Measurements from ENCODE around the gene HECW1. TPM values are rescaled to one million over a fixed set of nuclear protein-coding genes. Genes with fewer than 3 reads are reported as not detected.

Gene HECW1
- total and polyA plus RNA-seq, 2 of the 13 experiments (the other 11 are each of a cell fraction or from before 2014, with no cell fraction given), result not detected

DNA sequence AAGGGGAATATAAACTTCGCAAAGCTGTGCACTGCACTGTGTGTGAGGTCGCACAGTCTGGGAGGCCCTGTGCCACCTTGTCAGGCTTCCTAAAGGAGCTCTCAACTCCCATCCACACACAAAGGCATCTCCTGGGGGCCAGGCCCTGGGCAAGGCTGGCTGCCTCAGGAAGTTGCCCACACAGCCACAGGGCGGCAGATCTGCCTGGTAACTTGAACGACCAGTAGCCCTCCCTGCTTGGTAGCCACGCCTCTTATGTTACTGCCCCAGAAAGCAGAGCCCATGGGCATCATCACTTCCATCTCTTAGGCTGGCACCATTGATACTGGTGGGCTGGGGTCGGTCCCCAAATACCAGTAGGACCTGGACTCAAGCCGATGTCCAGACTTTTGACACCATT, 82.8 kb downstream of the HECW1 start:
- H3K4me3 ChIP-seq (replicated peaks in 1 of 3; ENCODE audit: insufficient read depth in 1 of 3, low read depth in 2 of 3, low read length in 3 of 3), result no peak overlapping the region
- no peaks in the 10 kb centered on the region for H3K4me1 ChIP-seq (ENCODE audit: insufficient read depth, low read length)
- no peaks in the 10 kb centered on the region for H3K79me2 ChIP-seq (ENCODE audit: insufficient read depth, low read length)
- H3K4me2 ChIP-seq (ENCODE audit: low read depth, low read length), result no peak overlapping the region
- in situ Hi-C loops (cut with HindIII; ENCODE audit: extremely low pct_ligation_motif_present, low pct_unique_long_range_greater_than_20kb) (no loop called here), intact Hi-C loops (cut with micrococcal nuclease; ENCODE audit: unreplicated experiment) (no loop called here)
- H3K36me3 ChIP-seq (replicated peaks in 1 of 2; ENCODE audit: control insufficient read depth in 1 of 2, insufficient read depth in 2 of 2, low read length in 2 of 2), result no peaks in the 10 kb centered on the region
- H3K27ac ChIP-seq (ENCODE audit: extremely low read length, insufficient read depth, low read length), result no peak overlapping the region
- POLR2A ChIA-PET, result no interaction called here
- no peak overlapping the region for H2AFZ ChIP-seq (ENCODE audit: low read length)
- CTCF ChIA-PET (ENCODE audit: low intra/inter-chr PET ratio, low total read pairs), result no interaction called here
- DNase-seq (ENCODE audit: low spot score) (no peak), ATAC-seq (no peak), FAIRE-seq (no peak)
- no peaks in the 10 kb centered on the region for H3K9me3 ChIP-seq (ENCODE audit: low read length)
- H4K20me1 ChIP-seq (ENCODE audit: insufficient read depth, low read length), result no peaks in the 10 kb centered on the region
- H3K27me3 ChIP-seq (ENCODE audit: control insufficient read depth in 1 of 2, insufficient read depth in 2 of 2, low read length in 2 of 2), result peaks cover 1 to 15% of the 10 kb centered on the region in 2 experiments; a peak in 4 of 5 replicates
- TF ChIP-seq, protein P1, sequence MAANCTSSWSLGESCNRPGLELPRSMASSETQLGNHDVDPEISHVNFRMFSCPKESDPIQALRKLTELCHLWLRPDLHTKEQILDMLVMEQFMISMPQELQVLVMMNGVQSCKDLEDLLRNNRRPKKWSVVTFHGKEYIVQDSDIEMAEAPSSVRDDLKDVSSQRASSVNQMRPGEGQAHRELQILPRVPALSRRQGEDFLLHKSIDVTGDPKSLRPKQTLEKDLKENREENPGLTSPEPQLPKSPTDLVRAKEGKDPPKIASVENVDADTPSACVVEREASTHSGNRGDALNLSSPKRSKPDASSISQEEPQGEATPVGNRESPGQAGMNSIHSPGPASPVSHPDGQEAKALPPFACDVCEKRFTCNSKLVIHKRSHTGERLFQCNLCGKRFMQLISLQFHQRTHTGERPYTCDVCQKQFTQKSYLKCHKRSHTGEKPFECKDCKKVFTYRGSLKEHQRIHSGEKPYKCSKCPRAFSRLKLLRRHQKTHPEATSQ (CRISPR knock-in tag; IDR thresholded peaks at IDR 0.05; ENCODE audit: borderline replicate concordance), result no peak
- TF ChIP-seq, protein P2, sequence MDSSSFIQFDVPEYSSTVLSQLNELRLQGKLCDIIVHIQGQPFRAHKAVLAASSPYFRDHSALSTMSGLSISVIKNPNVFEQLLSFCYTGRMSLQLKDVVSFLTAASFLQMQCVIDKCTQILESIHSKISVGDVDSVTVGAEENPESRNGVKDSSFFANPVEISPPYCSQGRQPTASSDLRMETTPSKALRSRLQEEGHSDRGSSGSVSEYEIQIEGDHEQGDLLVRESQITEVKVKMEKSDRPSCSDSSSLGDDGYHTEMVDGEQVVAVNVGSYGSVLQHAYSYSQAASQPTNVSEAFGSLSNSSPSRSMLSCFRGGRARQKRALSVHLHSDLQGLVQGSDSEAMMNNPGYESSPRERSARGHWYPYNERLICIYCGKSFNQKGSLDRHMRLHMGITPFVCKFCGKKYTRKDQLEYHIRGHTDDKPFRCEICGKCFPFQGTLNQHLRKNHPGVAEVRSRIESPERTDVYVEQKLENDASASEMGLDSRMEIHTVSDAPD (CRISPR knock-in tag; IDR thresholded peaks at IDR 0.05), result no peak
- BruUV-seq (replicated peaks), result no TSS peak
- 46% methylated on average over 4 of the region's 7 CpGs for WGBS (ENCODE audit: low lambda C conversion rate)
- no peak overlapping the region for H3K9ac ChIP-seq (ENCODE audit: insufficient read depth, low read depth, low read length)

DNA sequence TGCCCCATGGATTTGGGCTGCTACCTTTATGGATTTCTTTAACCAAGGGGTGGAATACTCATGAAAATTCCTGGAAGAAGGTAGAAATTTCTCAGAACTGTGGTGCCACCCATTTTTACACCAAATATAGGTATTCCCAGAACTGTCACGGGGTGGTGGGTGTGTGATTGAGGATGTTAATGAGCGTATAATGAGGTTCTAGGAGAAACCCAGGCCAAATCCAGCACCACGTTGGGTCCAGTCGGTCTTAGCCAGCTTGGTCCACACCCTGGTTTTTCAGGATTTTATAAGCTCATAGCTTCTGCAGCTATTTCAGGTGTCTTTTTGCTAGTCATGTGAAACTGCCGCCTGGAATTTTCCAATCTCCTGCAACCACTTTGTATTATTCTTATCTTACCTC, 83.3 kb downstream of the HECW1 start:
- CTCF ChIA-PET (ENCODE audit: low intra/inter-chr PET ratio, low total read pairs), result no interaction called here
- no peak for TF ChIP-seq ZNF703 (CRISPR knock-in tag; IDR thresholded peaks at IDR 0.05; ENCODE audit: borderline replicate concordance)
- TF ChIP-seq, protein P3, sequence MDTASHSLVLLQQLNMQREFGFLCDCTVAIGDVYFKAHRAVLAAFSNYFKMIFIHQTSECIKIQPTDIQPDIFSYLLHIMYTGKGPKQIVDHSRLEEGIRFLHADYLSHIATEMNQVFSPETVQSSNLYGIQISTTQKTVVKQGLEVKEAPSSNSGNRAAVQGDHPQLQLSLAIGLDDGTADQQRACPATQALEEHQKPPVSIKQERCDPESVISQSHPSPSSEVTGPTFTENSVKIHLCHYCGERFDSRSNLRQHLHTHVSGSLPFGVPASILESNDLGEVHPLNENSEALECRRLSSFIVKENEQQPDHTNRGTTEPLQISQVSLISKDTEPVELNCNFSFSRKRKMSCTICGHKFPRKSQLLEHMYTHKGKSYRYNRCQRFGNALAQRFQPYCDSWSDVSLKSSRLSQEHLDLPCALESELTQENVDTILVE (CRISPR knock-in tag; IDR thresholded peaks at IDR 0.05), result no peak
- TF ChIP-seq HNRNPL (IDR thresholded peaks at IDR 0.05; ENCODE audit: low read depth, low read length), result no peak
- TF ChIP-seq ZNF772 (CRISPR knock-in tag; IDR thresholded peaks at IDR 0.05), result no peak
- no peak for TF ChIP-seq STAT5B (CRISPR knock-in tag; IDR thresholded peaks at IDR 0.05)
- no peak for TF ChIP-seq ZBTB7A (CRISPR knock-in tag; IDR thresholded peaks at IDR 0.05)
- no peak for TF ChIP-seq KDM4B (CRISPR knock-in tag; IDR thresholded peaks at IDR 0.05)
- TF ChIP-seq, protein P4, sequence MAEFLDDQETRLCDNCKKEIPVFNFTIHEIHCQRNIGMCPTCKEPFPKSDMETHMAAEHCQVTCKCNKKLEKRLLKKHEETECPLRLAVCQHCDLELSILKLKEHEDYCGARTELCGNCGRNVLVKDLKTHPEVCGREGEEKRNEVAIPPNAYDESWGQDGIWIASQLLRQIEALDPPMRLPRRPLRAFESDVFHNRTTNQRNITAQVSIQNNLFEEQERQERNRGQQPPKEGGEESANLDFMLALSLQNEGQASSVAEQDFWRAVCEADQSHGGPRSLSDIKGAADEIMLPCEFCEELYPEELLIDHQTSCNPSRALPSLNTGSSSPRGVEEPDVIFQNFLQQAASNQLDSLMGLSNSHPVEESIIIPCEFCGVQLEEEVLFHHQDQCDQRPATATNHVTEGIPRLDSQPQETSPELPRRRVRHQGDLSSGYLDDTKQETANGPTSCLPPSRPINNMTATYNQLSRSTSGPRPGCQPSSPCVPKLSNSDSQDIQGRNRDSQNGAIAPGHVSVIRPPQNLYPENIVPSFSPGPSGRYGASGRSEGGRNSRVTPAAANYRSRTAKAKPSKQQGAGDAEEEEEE (CRISPR knock-in tag; IDR thresholded peaks at IDR 0.05; ENCODE audit: borderline replicate concordance), result no peak
- TF ChIP-seq PITX1 (CRISPR knock-in tag; IDR thresholded peaks at IDR 0.05), result no peak
- no peak for TF ChIP-seq ARNT2 (CRISPR knock-in tag; IDR thresholded peaks at IDR 0.05; ENCODE audit: low read depth)
- no peak for TF ChIP-seq ZNF124 (CRISPR knock-in tag; IDR thresholded peaks at IDR 0.05)
- no peak for TF ChIP-seq KLF13 (CRISPR knock-in tag; IDR thresholded peaks at IDR 0.05)

More for the DNA sequence above, 83.3 kb downstream of the HECW1 start:
- FAIRE-seq (no peak), ATAC-seq (no peak), DNase-seq (ENCODE audit: low spot score) (no peak)
- Histone ChIP-seq H3K4me2 (ENCODE audit: low read depth, low read length) (no peak overlapping the region), H3K9ac (ENCODE audit: insufficient read depth, low read depth, low read length) (no peak overlapping the region), H4K20me1 (ENCODE audit: insufficient read depth, low read length) (no peaks in the 10 kb centered on the region), H3K4me1 (ENCODE audit: insufficient read depth, low read length) (no peaks in the 10 kb centered on the region), H3K9me3 (ENCODE audit: low read length) (no peaks in the 10 kb centered on the region), H3K79me2 (ENCODE audit: insufficient read depth, low read length) (no peaks in the 10 kb centered on the region), H3K4me3 (replicated peaks in 1 of 3; ENCODE audit: insufficient read depth in 1 of 3, low read depth in 2 of 3, low read length in 3 of 3) (no peak overlapping the region), H2AFZ (ENCODE audit: low read length) (no peak overlapping the region), H3K27ac (ENCODE audit: extremely low read length, insufficient read depth, low read length) (no peak overlapping the region), H3K27me3 (ENCODE audit: control insufficient read depth in 1 of 2, insufficient read depth in 2 of 2, low read length in 2 of 2) (peaks cover 1 to 19% of the 10 kb centered on the region in 2 experiments; a peak in 4 of 5 replicates), H3K36me3 (replicated peaks in 1 of 2; ENCODE audit: control insufficient read depth in 1 of 2, insufficient read depth in 2 of 2, low read length in 2 of 2) (no peaks in the 10 kb centered on the region)
- WGBS (ENCODE audit: low lambda C conversion rate), result 2% methylated on average over 4 of the region's 5 CpGs
- in situ Hi-C loops (cut with HindIII; ENCODE audit: extremely low pct_ligation_motif_present, low pct_unique_long_range_greater_than_20kb) (no loop called here), intact Hi-C loops (cut with micrococcal nuclease; ENCODE audit: unreplicated experiment) (no loop called here)
- BruUV-seq (replicated peaks), result no TSS peak
- POLR2A ChIA-PET, result no interaction called here

Data from HepG2 (cell line).